Measurements from ENCODE around the gene NPLOC4.
"Not testable (repeated sequence)": the region's sequence is repeated elsewhere in the genome, so short reads cannot be mapped to it uniquely, and the experiment has no call there.

Gene NPLOC4

GRCh38 chr17:81631482-81631881 lies 5.4 kb downstream of the NPLOC4 start:
- DNase-seq (ENCODE audit: low spot score), result no peak

- no peak for DNase-seq (ENCODE audit: low spot score)
These were observed 6.6 kb downstream of the NPLOC4 start for GRCh38 chr17:81630274-81630673.

- no peak for DNase-seq (ENCODE audit: low spot score)
These were observed 15.3 kb downstream of the NPLOC4 start for GRCh38 chr17:81621494-81622130.

GRCh38 chr17:81618307-81618706 lies 18.6 kb downstream of the NPLOC4 start:
- DNase-seq (ENCODE audit: low spot score), result not testable (repeated sequence)

GRCh38 chr17:81616877-81617276 lies 20.0 kb downstream of the NPLOC4 start:
- DNase-seq (ENCODE audit: low spot score), result no peak

- DNase-seq (ENCODE audit: low spot score), result no peak
These were observed 21.4 kb downstream of the NPLOC4 start for GRCh38 chr17:81615401-81615930.

- no peak for DNase-seq (ENCODE audit: low spot score)
These were observed 24.5 kb downstream of the NPLOC4 start for GRCh38 chr17:81612172-81612970.

- DNase-seq (ENCODE audit: low spot score), result no peak
These were observed 27.2 kb downstream of the NPLOC4 start for GRCh38 chr17:81609541-81610311.

- no peak for DNase-seq (ENCODE audit: low spot score)
These were observed 28.3 kb downstream of the NPLOC4 start for GRCh38 chr17:81608605-81609004.

GRCh38 chr17:81608082-81608481 lies 28.8 kb downstream of the NPLOC4 start:
- DNase-seq (ENCODE audit: low spot score), result no peak

- no peak for DNase-seq (ENCODE audit: low spot score)
These were observed 29.5 kb downstream of the NPLOC4 start for GRCh38 chr17:81607431-81607830.

- no peak for DNase-seq (ENCODE audit: low spot score)
These were observed 32.9 kb downstream of the NPLOC4 start for GRCh38 chr17:81603846-81604610.

GRCh38 chr17:81601525-81602120 lies 35.3 kb downstream of the NPLOC4 start:
- peak; percentile 72 for DNase-seq (ENCODE audit: low spot score)

- no peak for DNase-seq (ENCODE audit: low spot score)
These were observed 37.0 kb downstream of the NPLOC4 start for GRCh38 chr17:81599719-81600486.

GRCh38 chr17:81593105-81593871 lies 43.6 kb downstream of the NPLOC4 start:
- DNase-seq (ENCODE audit: low spot score), result no peak

- DNase-seq (ENCODE audit: low spot score), result no peak
These were observed 44.9 kb downstream of the NPLOC4 start for GRCh38 chr17:81591971-81592370.

GRCh38 chr17:81590121-81590520 lies 46.8 kb downstream of the NPLOC4 start:
- no peak for DNase-seq (ENCODE audit: low spot score)

GRCh38 chr17:81589612-81590011 lies 47.3 kb downstream of the NPLOC4 start:
- no peak for DNase-seq (ENCODE audit: low spot score)

- no peak for DNase-seq (ENCODE audit: low spot score)
These were observed 50.8 kb downstream of the NPLOC4 start for GRCh38 chr17:81586096-81586495.

- DNase-seq (ENCODE audit: low spot score), result not testable (repeated sequence)
These were observed 52.1 kb downstream of the NPLOC4 start for GRCh38 chr17:81584771-81585170.
